Activated CD8-positive, alpha-beta T cell treated with anti-CD3 and anti-CD28 coated beads for 36 hours (primary cell): ENCODE results near the gene TAF1C. TPM values are rescaled to one million over a fixed set of nuclear protein-coding genes. Genes with fewer than 3 reads are reported as not detected.

Experiments used
- ATAC-seq: fragments of 200-7000 bp; cut with Tn5 transposase; one replicate; pipeline ENCODE4 v1.10.0; 2021; ENCODE audit warnings: mild to moderate bottlenecking, moderate library complexity
- CTCF ChIA-PET: fragments of 350-600 bp; sonication (Branson Sonifier 250); formaldehyde crosslinking; loops from one replicate; lab custom pipeline; 2021; ENCODE audit warnings: antibody characterized with exemption; lab: Charles Lee
- POLR2A ChIA-PET: fragments of 350-600 bp; sonication (Branson Sonifier 250); formaldehyde crosslinking; loops from one replicate; lab custom pipeline; 2021; ENCODE audit warnings: antibody characterized with exemption; lab: Charles Lee
- DNase-seq: peaks from one replicate; pipeline ENCODE4 v3.0.0-alpha.2; 2020
- H3K27ac Mint-ChIP-seq: one replicate; pipeline ENCODE4 v1.8.0; 2021; ENCODE audit warnings: mild to moderate bottlenecking, mixed read lengths
- H3K27me3 Mint-ChIP-seq: one replicate; pipeline ENCODE4 v1.8.0; 2021; ENCODE audit warnings: mixed read lengths
- H3K36me3 Mint-ChIP-seq: one replicate; pipeline ENCODE4 v1.8.0; 2021; ENCODE audit warnings: low read depth, mixed read lengths
- H3K4me1 Mint-ChIP-seq: one replicate; pipeline ENCODE4 v1.8.0; 2021; ENCODE audit warnings: low read depth, mixed read lengths
- H3K4me3 Mint-ChIP-seq: one replicate; pipeline ENCODE4 v1.8.0; 2021; ENCODE audit warnings: mild to moderate bottlenecking, moderate library complexity, mixed read lengths
- H3K9me3 Mint-ChIP-seq: one replicate; pipeline ENCODE4 v1.8.0; 2021; ENCODE audit warnings: mixed read lengths
- CTCF ChIP-seq: fragments of 200-600 bp; IDR thresholded peaks from one replicate; pipeline ENCODE4 v1.8.0; 2022; ENCODE audit warnings: antibody characterized with exemption, mild to moderate bottlenecking
- intact Hi-C: fragments of 100-400 bp; cut with micrococcal nuclease; formaldehyde crosslinking; loops from one replicate; pipeline ENCODE4 v1.10.0; 2022
- total RNA-seq, 2 experiments: library from RNA; stranded (reverse); gene quantifications; one replicate each; pipeline ENCODE4 v1.2.3, GENCODE V29; 2021

The TAF1C gene
- total RNA-seq, 2 experiments from 2014 or later: 59.3 to 62.6 TPM

GRCh38 chr16:84136331-84137125 lies 50.3 kb downstream of the TAF1C start:
- H3K9me3 Mint-ChIP-seq: no peaks in the 10 kb centered on the region
- CTCF ChIA-PET: interaction anchor here (1.6 to 1.7 kb wide), 2 partner anchors 51 to 52 kb away, joined by 4 to 5 read pairs; partner anchors contain the start of gene TAF1C
- POLR2A ChIA-PET: interaction anchor here (2.7 kb wide), 1 partner anchor 19 kb away, joined by 21 read pairs; the partner anchor contains the start of gene MBTPS1
- peaks cover 52% of the 10 kb centered on the region for H3K4me1 Mint-ChIP-seq
- H3K4me3 Mint-ChIP-seq: no peak overlapping the region
- ATAC-seq (no peak), DNase-seq (no peak)
- TF ChIP-seq CTCF: no peak
- no peaks in the 10 kb centered on the region for H3K27me3 Mint-ChIP-seq
- H3K36me3 Mint-ChIP-seq: peaks cover 2% of the 10 kb centered on the region
- intact Hi-C loops: no loop called here
- no peak overlapping the region for H3K27ac Mint-ChIP-seq

DNA sequence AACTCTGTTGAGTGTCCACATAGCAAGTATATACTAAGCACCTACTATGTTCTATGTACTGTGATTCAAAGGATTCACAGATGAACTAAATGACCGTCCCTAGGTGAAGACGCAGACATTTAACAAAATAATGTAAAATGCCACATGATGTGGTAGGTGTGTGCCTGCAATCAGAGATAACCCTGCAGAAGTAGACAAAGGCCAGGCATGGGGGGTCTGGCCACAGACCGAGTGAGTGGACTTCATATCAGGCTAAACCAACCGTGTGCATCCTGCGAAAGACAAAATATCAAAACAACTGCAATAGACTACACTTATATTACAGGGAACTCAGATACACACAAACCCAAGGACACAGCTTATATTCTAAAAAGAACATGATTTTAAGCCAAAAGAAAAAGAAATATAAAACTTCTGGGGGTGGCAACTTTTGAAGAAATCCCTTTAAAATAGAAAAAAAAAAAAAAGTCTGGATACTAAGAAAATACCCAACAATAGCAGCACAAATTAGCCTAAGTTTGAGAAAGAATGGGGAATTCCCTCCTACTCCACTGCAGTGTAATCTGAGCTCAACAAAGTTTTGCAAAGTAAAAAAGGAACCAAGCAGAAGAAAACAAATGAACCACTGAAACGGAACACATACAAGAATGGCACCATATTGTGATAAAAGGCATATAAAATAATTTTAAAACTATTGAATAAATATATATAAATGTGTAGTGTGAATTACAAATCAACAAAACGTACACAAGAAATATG lies 54.2 kb downstream of the TAF1C start:
- CTCF ChIA-PET: interaction anchor here (1.3 kb wide), 2 partner anchors 12 to 176 kb away, joined by 3 to 5 read pairs; partner anchors contain the start of genes DNAAF1 and HSDL1
- Mint-ChIP-seq H3K36me3 (peaks cover 12% of the 10 kb centered on the region), H3K4me1 (peaks cover 24% of the 10 kb centered on the region), H3K27ac (no peak overlapping the region), H3K9me3 (no peaks in the 10 kb centered on the region), H3K4me3 (no peak overlapping the region), H3K27me3 (no peaks in the 10 kb centered on the region)
- ATAC-seq (no peak), DNase-seq (no peak)
- no peak for TF ChIP-seq CTCF
- intact Hi-C loops: no loop called here
- POLR2A ChIA-PET: interaction anchor here (1.0 kb wide), 1 partner anchor 125 kb away, joined by 3 read pairs; no protein-coding TSS in a partner anchor

GRCh38 chr16:84131117-84131516 lies 55.7 kb downstream of the TAF1C start:
- no peak for DNase-seq
- Mint-ChIP-seq H3K9me3 (no peaks in the 10 kb centered on the region), H3K4me1 (peaks cover 10% of the 10 kb centered on the region), H3K4me3 (no peak overlapping the region), H3K27ac (no peak overlapping the region), H3K36me3 (peaks cover 17% of the 10 kb centered on the region), H3K27me3 (no peaks in the 10 kb centered on the region)
- ChIA-PET POLR2A (interaction anchor here (1.4 kb wide), 1 partner anchor 14 kb away, joined by 3 read pairs; the partner anchor contains the start of gene MBTPS1), CTCF (no interaction called here)
- intact Hi-C loops: no loop called here
- TF ChIP-seq CTCF: no peak
- no peak for ATAC-seq

Other genes with a start within 250 kb of the TAF1C start
- under 1 TPM; 0.56 to 0.67 TPM for gene OSGIN1, start 233.8 kb downstream of the TAF1C start, total RNA-seq
- gene NECAB2, start 218.8 kb downstream of the TAF1C start, total RNA-seq: not detected
- gene SLC38A8, start 144.3 kb downstream of the TAF1C start, total RNA-seq: not detected
- 10 to 100 TPM; 31.5 to 31.7 TPM for gene MBTPS1, start 70.1 kb downstream of the TAF1C start, total RNA-seq
- gene HSDL1, start 41.9 kb downstream of the TAF1C start, total RNA-seq: 10 to 100 TPM; 11.1 to 11.8 TPM
- gene DNAAF1, start 41.7 kb downstream of the TAF1C start, total RNA-seq: not detected
- gene ADAD2, start 4.1 kb upstream of the TAF1C start, total RNA-seq: under 1 TPM; 0.16 to 0.63 TPM
- not detected for gene KCNG4, start 53.0 kb upstream of the TAF1C start, total RNA-seq
- not detected for gene WFDC1, start 107.8 kb upstream of the TAF1C start, total RNA-seq
- gene ATP2C2, start 181.5 kb upstream of the TAF1C start, total RNA-seq: not detected